Lung (tissue), 12 donors: ENCODE measurements around the gene LIG1. TPM values are rescaled to one million over a fixed set of nuclear protein-coding genes. Genes with fewer than 3 reads are reported as not detected.

Source experiments
- ATAC-seq: fragments of 200-7000 bp; cut with Tn5 transposase; one replicate; pipeline ENCODE4 v1.9.1; 2020; ENCODE audit warnings: moderate number of reproducible peaks; ENCODE audit not compliant: insufficient read depth, low FRiP score
- DNase-seq, 3 donors: peaks; one replicate each; pipeline ENCODE4 v3.0.0-alpha.2; 2013 to 2017
- H3K27ac ChIP-seq, 2 donors: one replicate each; pipeline ENCODE4 v1.5.1; 2013; ENCODE audit warnings: mild to moderate bottlenecking in 2 of 2, moderate library complexity in 2 of 2, control low read depth in 1 of 2, inconsistent platforms in 1 of 2, low read depth in 1 of 2, low read length in 1 of 2
- H3K27me3 ChIP-seq, 3 donors: one replicate each; pipeline ENCODE4 v1.5.1; 2013; ENCODE audit warnings: low read length in 2 of 3; ENCODE audit not compliant: control insufficient read depth in 3 of 3, insufficient read depth in 3 of 3
- H3K36me3 ChIP-seq, 4 donors: one replicate each; pipeline ENCODE4 v1.5.1; 2013; ENCODE audit warnings: low read length in 4 of 4, mild to moderate bottlenecking in 1 of 4, moderate library complexity in 1 of 4; ENCODE audit not compliant: control insufficient read depth in 4 of 4, insufficient read depth in 4 of 4
- H3K4me1 ChIP-seq, 5 donors: one replicate each; pipeline ENCODE4 v1.5.1; 2013; ENCODE audit warnings: low read length in 5 of 5, mild to moderate bottlenecking in 2 of 5, moderate library complexity in 1 of 5; ENCODE audit not compliant: control insufficient read depth in 5 of 5, insufficient read depth in 5 of 5
- H3K4me3 ChIP-seq: one replicate; pipeline ENCODE4 v1.5.1; 2013; ENCODE audit warnings: mild to moderate bottlenecking, control low read depth, moderate library complexity
- H3K9ac ChIP-seq, 2 donors: one replicate each; pipeline ENCODE4 v1.5.1; 2013; ENCODE audit warnings: low read length in 2 of 2, control low read depth in 1 of 2; ENCODE audit not compliant: insufficient read depth in 1 of 2
- H3K9me3 ChIP-seq, 4 donors: one replicate each; pipeline ENCODE4 v1.5.1; 2013; ENCODE audit warnings: low read length in 3 of 4, mild to moderate bottlenecking in 1 of 4, moderate library complexity in 1 of 4; ENCODE audit not compliant: control insufficient read depth in 4 of 4, insufficient read depth in 3 of 4
- WGBS, 2 donors: extraction: QIAGEN DNeasy Blood & Tissue Kit; methylation state at CpG; one replicate each; pipeline ENCODE4 v1.1.7; 2013; 5-methylcytosine and 5-hydroxymethylcytosine counted together
- polyA plus RNA-seq, 2 donors: library from polyadenylated mRNA; stranded (reverse); fragments of 200-250 nt; gene quantifications; one replicate each; pipeline ENCODE4 v1.2.1, GENCODE V29; 2013
- total RNA-seq, 2 donors: library from RNA; depleted of rRNA in 1 of 2; stranded (reverse); fragments of >200 nt in 1 of 2; gene quantifications; one replicate each; pipeline ENCODE4 v1.2.1, GENCODE V29; 2014 to 2021
- TF ChIP-seq, protein P1 (sequence below): IDR thresholded peaks from 2 replicates; pipeline ENCODE4 v1.5.1; 2012; ENCODE audit warnings: mild to moderate bottlenecking; ENCODE audit errors: control extremely low read depth, extremely low read depth
- donor health status: control.
- donor health status: control.
- donor health status: Bipolar disorder and iron deficiency.
- donor health status: healthy.
- donor health status: DM: yes; HTN: yes; CAD: no.

LIG1 gene
- total and polyA plus RNA-seq, 4 donors, result 10.6 to 40.5 (median 25.3) TPM

GRCh38 chr19:48213959-48214358, 43.8 kb upstream of the LIG1 start:
- no peak overlapping the region for H3K27ac ChIP-seq
- H3K27me3 ChIP-seq, result no peaks in the 10 kb centered on the region
- no peak for DNase-seq
- TF ChIP-seq, protein P1, sequence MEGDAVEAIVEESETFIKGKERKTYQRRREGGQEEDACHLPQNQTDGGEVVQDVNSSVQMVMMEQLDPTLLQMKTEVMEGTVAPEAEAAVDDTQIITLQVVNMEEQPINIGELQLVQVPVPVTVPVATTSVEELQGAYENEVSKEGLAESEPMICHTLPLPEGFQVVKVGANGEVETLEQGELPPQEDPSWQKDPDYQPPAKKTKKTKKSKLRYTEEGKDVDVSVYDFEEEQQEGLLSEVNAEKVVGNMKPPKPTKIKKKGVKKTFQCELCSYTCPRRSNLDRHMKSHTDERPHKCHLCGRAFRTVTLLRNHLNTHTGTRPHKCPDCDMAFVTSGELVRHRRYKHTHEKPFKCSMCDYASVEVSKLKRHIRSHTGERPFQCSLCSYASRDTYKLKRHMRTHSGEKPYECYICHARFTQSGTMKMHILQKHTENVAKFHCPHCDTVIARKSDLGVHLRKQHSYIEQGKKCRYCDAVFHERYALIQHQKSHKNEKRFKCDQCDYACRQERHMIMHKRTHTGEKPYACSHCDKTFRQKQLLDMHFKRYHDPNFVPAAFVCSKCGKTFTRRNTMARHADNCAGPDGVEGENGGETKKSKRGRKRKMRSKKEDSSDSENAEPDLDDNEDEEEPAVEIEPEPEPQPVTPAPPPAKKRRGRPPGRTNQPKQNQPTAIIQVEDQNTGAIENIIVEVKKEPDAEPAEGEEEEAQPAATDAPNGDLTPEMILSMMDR, result no peak
- no peak overlapping the region for H3K9ac ChIP-seq
- H3K4me3 ChIP-seq, result no peak overlapping the region
- peaks cover 7 to 35% (median 15%) of the 10 kb centered on the region in 4 donors for H3K36me3 ChIP-seq
- no peak for ATAC-seq
- H3K4me1 ChIP-seq, result no peaks in the 10 kb centered on the region
- no peaks in the 10 kb centered on the region for H3K9me3 ChIP-seq
- WGBS, 2 donors, result 95 to 96% methylated on average over 5 of the region's 5 CpGs

DNA sequence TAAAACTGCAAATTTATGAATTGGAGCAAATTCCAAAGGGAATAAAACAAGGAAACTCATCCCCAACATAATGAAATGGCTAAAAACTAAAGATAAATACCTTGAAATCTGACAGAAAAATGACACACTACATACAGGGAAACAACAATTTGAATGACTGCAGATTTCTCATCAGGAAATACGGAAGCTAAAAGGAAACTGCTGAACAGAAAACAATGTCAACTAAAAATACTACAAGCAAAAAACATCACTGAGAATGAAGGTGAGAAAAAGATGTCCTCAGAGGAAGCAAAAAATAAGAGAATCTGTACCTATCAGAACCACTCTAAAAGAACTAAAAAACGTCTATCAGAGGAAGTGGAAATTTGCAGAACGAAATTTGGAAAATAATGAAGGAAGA, 39.9 kb upstream of the LIG1 start:
- DNase-seq, result no peak
- Histone ChIP-seq H3K27ac (no peak overlapping the region), H3K9ac (no peak overlapping the region), H3K9me3 (no peaks in the 10 kb centered on the region), H3K36me3 (peaks cover 5 to 27% (median 8%) of the 10 kb centered on the region in 4 donors), H3K4me3 (no peak overlapping the region), H3K27me3 (no peaks in the 10 kb centered on the region), H3K4me1 (peaks cover 0 to 5% (median 0%) of the 10 kb centered on the region in 5 donors)
- TF ChIP-seq, protein P1, result no peak
- WGBS, 2 donors, result 74 to 80% methylated on average over 3 of the region's 3 CpGs
- ATAC-seq, result no peak

DNA sequence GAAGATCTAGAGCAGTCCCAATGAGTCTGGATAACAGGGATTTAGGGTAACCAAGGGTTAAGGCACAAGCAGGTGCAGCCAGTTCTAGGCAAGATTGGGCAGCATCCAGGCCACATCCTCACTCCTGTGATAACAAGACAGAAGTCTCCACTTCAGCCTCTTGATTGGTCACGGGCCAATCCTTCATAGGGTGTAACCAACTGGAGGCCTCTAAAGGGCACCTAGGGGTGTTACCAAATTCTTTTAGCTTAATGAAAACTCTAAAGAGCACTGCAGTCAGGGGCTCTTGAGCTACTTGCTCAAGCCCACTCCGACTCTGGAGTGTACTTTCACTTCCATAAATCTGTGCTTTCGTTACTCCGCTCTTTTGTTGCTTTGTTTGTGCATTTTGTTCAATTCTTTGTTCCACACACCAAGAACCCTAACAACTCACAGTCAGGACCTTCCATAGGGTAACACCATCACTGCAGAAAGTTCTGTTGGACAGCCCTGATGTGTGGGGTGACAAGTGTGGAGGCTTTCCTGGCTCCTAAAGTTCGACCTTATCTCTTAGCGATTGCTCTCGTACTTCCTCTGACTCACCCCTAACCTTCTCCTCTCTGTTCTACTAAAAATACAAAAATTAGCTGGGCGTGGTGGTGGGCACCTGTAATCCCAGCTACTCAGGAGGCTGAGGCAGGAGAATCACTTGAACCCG, 36.4 kb upstream of the LIG1 start:
- WGBS, 2 donors, result 67 to 75% methylated on average over 9 of the region's 9 CpGs
- TF ChIP-seq, protein P1, result no peak
- Histone ChIP-seq H3K9ac (no peak overlapping the region), H3K27ac (peak overlapping the region in 1 of 2 donors; percentile 64), H3K27me3 (no peaks in the 10 kb centered on the region), H3K4me1 (peaks cover 1 to 13% (median 9%) of the 10 kb centered on the region in 5 donors), H3K4me3 (no peak overlapping the region), H3K9me3 (no peaks in the 10 kb centered on the region), H3K36me3 (peaks cover 0 to 12% (median 3%) of the 10 kb centered on the region in 4 donors)
- DNase-seq (peak in 1 of 3 donors; percentile 63), ATAC-seq (no peak)
